H1 (cell line): ENCODE results near the gene PPP4R1. TPM values are rescaled to one million over a fixed set of nuclear protein-coding genes. Genes with fewer than 3 reads are reported as not detected.

Experiments
- CTCF ChIA-PET: fragments of 300-600 bp; sonication (Branson Sonifier 250); formaldehyde crosslinking; loops from one replicate; lab custom pipeline; 2021; ENCODE audit not compliant: partially characterized antibody; lab: Charles Lee
- POLR2A ChIA-PET: fragments of 300-600 bp; sonication (Branson Sonifier 250); formaldehyde crosslinking; loops from one replicate; lab custom pipeline; 2021; ENCODE audit warnings: inconsistent platforms; ENCODE audit not compliant: partially characterized antibody; lab: Charles Lee
- DNase-seq, 2 experiments: peaks; one replicate each; pipeline versions ENCODE4 v3.0.0 to v3.0.0-alpha.2; 2010 to 2022; ENCODE audit warnings: low spot score in 2 of 2, low read depth in 1 of 2, mixed read lengths in 1 of 2
- FAIRE-seq: peaks from 2 replicates; lab custom pipeline; 2011; peaks lifted over from hg19 to GRCh38; lab: Jason Lieb, UNC
- H2AFZ ChIP-seq: 2 replicates; pipeline ENCODE4 v1.8.1; 2012; ENCODE audit warnings: low read length, inconsistent platforms
- H2AK5ac ChIP-seq: 2 replicates; pipeline ENCODE4 v1.6.1; 2013; ENCODE audit warnings: low read depth, low read length
- H2BK120ac ChIP-seq: replicated peaks from 2 replicates; pipeline ENCODE3; 2013; ENCODE audit warnings: low read depth, low read length, inconsistent platforms
- H2BK12ac ChIP-seq: 2 replicates; pipeline ENCODE4 v1.6.1; 2013; ENCODE audit warnings: low read depth, low read length
- H2BK15ac ChIP-seq: 2 replicates; pipeline ENCODE4 v1.6.1; 2013; ENCODE audit warnings: low read length
- H2BK20ac ChIP-seq: 2 replicates; pipeline ENCODE4 v1.6.1; 2013; ENCODE audit warnings: low read length
- H2BK5ac ChIP-seq: 2 replicates; pipeline ENCODE4 v1.6.1; 2013; ENCODE audit warnings: low read depth, low read length
- H3K14ac ChIP-seq: 2 replicates; pipeline ENCODE4 v1.6.1; 2013; ENCODE audit warnings: inconsistent platforms; ENCODE audit not compliant: insufficient read length
- H3K18ac ChIP-seq: 2 replicates; pipeline ENCODE4 v1.6.1; 2013; ENCODE audit warnings: low read length; ENCODE audit errors: extremely low read depth
- H3K23ac ChIP-seq: 2 replicates; pipeline ENCODE4 v1.6.1; 2013; ENCODE audit warnings: inconsistent platforms; ENCODE audit not compliant: insufficient read length
- H3K23me2 ChIP-seq: 2 replicates; pipeline ENCODE4 v1.6.1; 2013; ENCODE audit warnings: low read depth, low read length
- H3K27ac ChIP-seq: 2 replicates; pipeline ENCODE4 v1.6.1; 2011; ENCODE audit warnings: low read depth, low read length, inconsistent platforms
- H3K27me3 ChIP-seq, 4 experiments: replicated peaks in 1 of 4; 1 replicate in 1 of 4; 2 replicates in 3 of 4; pipeline versions ENCODE4 v1.6.1 to v1.8.1; 2011 to 2013; ENCODE audit warnings: low read length in 3 of 4, mild to moderate bottlenecking in 3 of 4, inconsistent platforms in 2 of 4, mixed read lengths in 2 of 4, moderate library complexity in 1 of 4; ENCODE audit not compliant: control insufficient read depth in 3 of 4, insufficient read depth in 3 of 4; ENCODE audit errors: extremely low read depth in 1 of 4
- H3K36me3 ChIP-seq, 4 experiments: 2 replicates each; pipeline versions ENCODE4 v1.6.1 to v1.8.1; 2011 to 2013; ENCODE audit warnings: mild to moderate bottlenecking in 4 of 4, low read length in 3 of 4, moderate library complexity in 2 of 4, control low read depth in 1 of 4, inconsistent platforms in 1 of 4; ENCODE audit not compliant: insufficient read depth in 4 of 4, control insufficient read depth in 2 of 4
- H3K4ac ChIP-seq: replicated peaks from 2 replicates; pipeline ENCODE3; 2013; ENCODE audit warnings: low read length, low read depth, mixed read lengths, inconsistent platforms; ENCODE audit not compliant: insufficient read length
- H3K4me1 ChIP-seq, 4 experiments: replicated peaks in 1 of 4; 1 replicate in 1 of 4; 2 replicates in 3 of 4; pipeline versions ENCODE4 v1.6.1 to v1.8.1; 2011 to 2013; ENCODE audit warnings: low read length in 3 of 4, inconsistent platforms in 2 of 4, mixed read lengths in 1 of 4; ENCODE audit not compliant: insufficient read depth in 4 of 4, control insufficient read depth in 3 of 4
- H3K4me2 ChIP-seq, 2 experiments: 2 replicates each; pipeline versions ENCODE4 v1.6.1 to v1.8.1; 2011 to 2013; ENCODE audit warnings: low read depth in 2 of 2, low read length in 2 of 2, control low read depth in 1 of 2, inconsistent platforms in 1 of 2, mild to moderate bottlenecking in 1 of 2; ENCODE audit not compliant: insufficient read depth in 1 of 2
- H3K4me3 ChIP-seq, 4 experiments: fragments of 200-600, 300-600 bp in 1 of 4; sonication (generic), shearing (Covaris generic), sonication (Bioruptor Twin) in 1 of 4; 2 replicates each; pipeline versions ENCODE4 v1.5.1 to v1.8.1; 2011 to 2016; ENCODE audit warnings: low read length in 4 of 4, low read depth in 3 of 4, control low read depth in 2 of 4, inconsistent platforms in 2 of 4, mild to moderate bottlenecking in 2 of 4, mixed read lengths in 1 of 4, moderate library complexity in 1 of 4; ENCODE audit not compliant: insufficient read depth in 2 of 4; ENCODE audit errors: extremely low read depth in 1 of 4
- H3K56ac ChIP-seq: replicated peaks from 2 replicates; pipeline ENCODE3; 2013; ENCODE audit warnings: low read depth, mild to moderate bottlenecking, mixed read lengths, low read length, inconsistent platforms; ENCODE audit not compliant: insufficient read length
- H3K79me1 ChIP-seq: 2 replicates; pipeline ENCODE4 v1.6.1; 2013; ENCODE audit warnings: low read depth, low read length, control low read depth
- H3K79me2 ChIP-seq, 2 experiments: 2 replicates each; pipeline versions ENCODE4 v1.6.1 to v1.8.1; 2012 to 2013; ENCODE audit warnings: low read length in 2 of 2, mild to moderate bottlenecking in 2 of 2, inconsistent platforms in 1 of 2; ENCODE audit not compliant: insufficient read depth in 2 of 2, control insufficient read depth in 1 of 2
- H3K9ac ChIP-seq, 4 experiments: replicated peaks in 1 of 4; 1 replicate in 1 of 4; 2 replicates in 3 of 4; pipeline versions ENCODE4 v1.6.1 to v1.8.1; 2011 to 2013; ENCODE audit warnings: low read depth in 3 of 4, low read length in 3 of 4, control low read depth in 2 of 4, mild to moderate bottlenecking in 2 of 4, moderate library complexity in 2 of 4, inconsistent platforms in 1 of 4; ENCODE audit errors: extremely low read depth in 1 of 4
- H3K9me3 ChIP-seq, 2 experiments: 2 replicates each; pipeline versions ENCODE4 v1.6.1 to v1.8.1; 2012 to 2013; ENCODE audit warnings: mild to moderate bottlenecking in 2 of 2, moderate library complexity in 2 of 2, control low read depth in 1 of 2, inconsistent platforms in 1 of 2, low read depth in 1 of 2, low read length in 1 of 2, mixed read lengths in 1 of 2; ENCODE audit not compliant: insufficient read depth in 2 of 2
- H4K20me1 ChIP-seq, 2 experiments: replicated peaks in 1 of 2; 2 replicates each; pipeline versions ENCODE3 to v1.8.1; 2011 to 2013; ENCODE audit warnings: inconsistent platforms in 2 of 2, low read length in 2 of 2, mild to moderate bottlenecking in 1 of 2; ENCODE audit not compliant: insufficient read depth in 2 of 2, control insufficient read depth in 1 of 2
- H4K5ac ChIP-seq: 2 replicates; pipeline ENCODE4 v1.6.1; 2013; ENCODE audit warnings: low read length, low read depth, mixed read lengths, inconsistent platforms; ENCODE audit not compliant: insufficient read length
- H4K8ac ChIP-seq: 2 replicates; pipeline ENCODE4 v1.8.0; 2013; ENCODE audit warnings: mild to moderate bottlenecking, moderate library complexity, low read length, inconsistent platforms; ENCODE audit not compliant: insufficient read depth; ENCODE audit errors: extremely low read depth
- H4K91ac ChIP-seq: replicated peaks from 2 replicates; pipeline ENCODE3; 2013; ENCODE audit warnings: low read length, mixed read lengths, inconsistent platforms; ENCODE audit not compliant: insufficient read length
- BCL11A ChIP-seq, 2 experiments: IDR thresholded peaks; one replicate each; pipeline ENCODE4 v1.6.1; 2011; ENCODE audit warnings: low read depth in 2 of 2, low read length in 2 of 2, mild to moderate bottlenecking in 2 of 2
- CTBP2 ChIP-seq: IDR thresholded peaks from 2 replicates; pipeline ENCODE4 v1.7.0; 2011; ENCODE audit warnings: borderline replicate concordance, mild to moderate bottlenecking, moderate library complexity, mixed read lengths, low read length; ENCODE audit not compliant: insufficient read depth, insufficient read length
- EZH2 ChIP-seq: fragments of 200-600 bp; sonication (generic); IDR thresholded peaks from 2 replicates; pipeline ENCODE4 v1.7.1; 2012; ENCODE audit warnings: low read depth, mild to moderate bottlenecking, moderate library complexity, low read length, inconsistent platforms; ENCODE audit not compliant: severe bottlenecking
- GABPA ChIP-seq: IDR thresholded peaks from 2 replicates; pipeline ENCODE4 v1.6.1; 2011; ENCODE audit warnings: mild to moderate bottlenecking, low read length, moderate library complexity, borderline replicate concordance; ENCODE audit not compliant: insufficient read depth
- JUN ChIP-seq: IDR thresholded peaks from 2 replicates; pipeline ENCODE4 v1.6.1; 2011; ENCODE audit warnings: low read depth, mild to moderate bottlenecking, improper control_type of control experiment, low read length
- NANOG ChIP-seq: IDR thresholded peaks from 2 replicates; pipeline ENCODE4 v1.6.1; 2011; ENCODE audit warnings: low read length, low read depth, mild to moderate bottlenecking, inconsistent platforms; ENCODE audit not compliant: insufficient read depth, poor library complexity, severe bottlenecking
- POLR2A ChIP-seq, 2 experiments: IDR thresholded peaks; 1 replicate in 1 of 2; 2 replicates in 1 of 2; pipeline ENCODE4 v1.6.1; 2011; ENCODE audit warnings: low read depth in 2 of 2, low read length in 2 of 2, mild to moderate bottlenecking in 2 of 2; ENCODE audit errors: control extremely low read depth in 1 of 2
- RXRA ChIP-seq: IDR thresholded peaks from 2 replicates; pipeline ENCODE4 v1.6.1; 2011; ENCODE audit warnings: low read depth, mild to moderate bottlenecking, low read length, moderate library complexity; ENCODE audit not compliant: insufficient read depth
- SAP30 ChIP-seq: fragments of 300-600 bp; sonication (generic); IDR thresholded peaks from 2 replicates; pipeline ENCODE4 v1.7.1; 2012; ENCODE audit warnings: low read length, moderate library complexity, mild to moderate bottlenecking, inconsistent platforms; ENCODE audit not compliant: insufficient read depth, insufficient replicate concordance
- SP1 ChIP-seq: IDR thresholded peaks from 2 replicates; pipeline ENCODE4 v1.6.1; 2011; ENCODE audit warnings: low read depth, low read length
- SP2 ChIP-seq: IDR thresholded peaks from 2 replicates; pipeline ENCODE4 v1.6.1; 2012; ENCODE audit warnings: mild to moderate bottlenecking, low read length, inconsistent platforms
- TAF1 ChIP-seq: IDR thresholded peaks from 2 replicates; pipeline ENCODE4 v1.6.1; 2011; ENCODE audit warnings: mild to moderate bottlenecking, low read depth, low read length
- TAF7 ChIP-seq: optimal IDR thresholded peaks from 2 replicates; pipeline ENCODE3; 2011; ENCODE audit warnings: low read depth, mild to moderate bottlenecking, inconsistent platforms, low read length, moderate library complexity, borderline replicate concordance
- ZNF274 ChIP-seq: IDR thresholded peaks from 2 replicates; pipeline ENCODE4 v1.7.0; 2012; ENCODE audit warnings: low read length, borderline replicate concordance; ENCODE audit errors: extremely low read depth
- WGBS, 2 experiments: shearing (Covaris generic) in 1 of 2; methylation state at CpG; one replicate each; pipeline versions ENCODE4 v1.1.6 to v1.1.7; 2013 to 2015; ENCODE audit warnings: low lambda C conversion rate in 2 of 2, mixed read lengths in 2 of 2, inconsistent platforms in 1 of 2, low coverage in 1 of 2, missing lambda C conversion rate in 1 of 2; ENCODE audit not compliant: insufficient replicate concordance in 2 of 2, insufficient coverage in 1 of 2, insufficient read length in 1 of 2; ENCODE audit errors: extremely low coverage in 1 of 2, missing lambda C conversion rate in 1 of 2; 5-methylcytosine and 5-hydroxymethylcytosine counted together
- polyA plus RNA-seq, 7 experiments: library from polyadenylated mRNA; depleted of rRNA in 3 of 7; stranded (reverse) in 5 of 7; unstranded in 2 of 7; fragments of >200 nt in 5 of 7; fragments of 200-250 nt in 2 of 7; gene quantifications; 1 replicate in 5 of 7; 2 replicates in 1 of 7; 4 replicates in 1 of 7; pipeline versions ENCODE4 v1.2.1 to v1.2.3, GENCODE V29; 2011 to 2013; ENCODE audit warnings: missing spikeins in 2 of 7, mixed read lengths in 2 of 7
- total RNA-seq: library from RNA; stranded (reverse); fragmentation: NEBNext Ultra II Directional; extraction: Animal tissue kit (Norgen Biotek cat#: 25700); gene quantifications from 2 replicates; pipeline ENCODE4 v1.2.1, GENCODE V29; 2021

Gene PPP4R1
- total and polyA plus RNA-seq, 2 of the 8 experiments (the other 6 are each of a cell fraction or from before 2014, with no cell fraction given), result 67.4 to 96.1 TPM

- Histone ChIP-seq H3K9ac (no peak overlapping the region), H4K20me1 (peaks cover 0 to 2% of the 10 kb centered on the region in 2 experiments), H3K27me3 (no peaks in the 10 kb centered on the region), H4K8ac (no peak overlapping the region), H3K4ac (no peak overlapping the region), H3K27ac (no peak overlapping the region), H3K9me3 (no peaks in the 10 kb centered on the region; a peak in 1 of 4 replicates), H3K79me1 (no peaks in the 10 kb centered on the region), H2AK5ac (no peak overlapping the region), H3K18ac (no peak overlapping the region), H3K23ac (no peak overlapping the region), H2BK12ac (no peak overlapping the region), H4K5ac (no peak overlapping the region), H3K79me2 (peaks cover 0 to 77% of the 10 kb centered on the region in 2 experiments; a peak in 3 of 4 replicates), H2AFZ (no peak overlapping the region), H3K36me3 (peaks cover 0 to 9% (median 3%) of the 10 kb centered on the region in 4 experiments; a peak in 3 of 8 replicates), H3K56ac (no peak overlapping the region), H3K4me2 (no peak overlapping the region), H3K4me3 (no peak overlapping the region), H2BK5ac (no peak overlapping the region), H3K4me1 (peaks cover 0 to 5% (median 0%) of the 10 kb centered on the region in 4 experiments; a peak in 2 of 7 replicates), H2BK15ac (no peak overlapping the region), H2BK120ac (no peak overlapping the region), H3K14ac (no peak overlapping the region), H3K23me2 (no peaks in the 10 kb centered on the region), H2BK20ac (no peak overlapping the region), H4K91ac (no peak overlapping the region)
- 84% methylated on average over 3 of the region's 3 CpGs; no CpG with 5 or more reads in 1 of the 2 experiments for WGBS, 2 experiments
- POLR2A ChIA-PET, result interaction anchor here (1.2 kb wide), 1 partner anchor 12 kb away, joined by 3 read pairs; no protein-coding TSS in a partner anchor
- FAIRE-seq, result no peak
- CTCF ChIA-PET, result interaction anchor here (1.3 kb wide), 1 partner anchor 23 kb away, joined by 3 read pairs; no protein-coding TSS in a partner anchor
- DNase-seq, result no peak
- TF ChIP-seq BCL11A (IDR thresholded peaks at IDR 0.05; ENCODE audit: low read depth in 2 of 2, low read length in 2 of 2) (no peak), GABPA (no peak), CTBP2 (no peak), ZNF274 (no peak), SP1 (no peak), NANOG (no peak), EZH2 (no peak), RXRA (no peak), TAF1 (no peak), POLR2A (IDR thresholded peaks at IDR 0.05; ENCODE audit: control extremely low read depth in 1 of 2, low read depth in 2 of 2, low read length in 2 of 2) (no peak), JUN (no peak), TAF7 (no peak), SAP30 (no peak), SP2 (no peak)
Measured at GRCh38 chr18:9597609-9598008, 16.8 kb downstream of the PPP4R1 start.
